Activated CD8-positive, alpha-beta memory T cell treated with anti-CD3 and anti-CD28 coated beads for 24 hours (primary cell): ENCODE results near the gene FBP1.
A peak's percentile ranks its signal among the peaks of the same experiment; 100 is the strongest.
"Not testable (repeated sequence)": the region's sequence is repeated elsewhere in the genome, so short reads cannot be mapped to it uniquely, and the experiment has no call there.

Experiments
- DNase-seq: peaks from one replicate; pipeline ENCODE4 v3.0.0-alpha.2; 2020

Gene FBP1

DNA sequence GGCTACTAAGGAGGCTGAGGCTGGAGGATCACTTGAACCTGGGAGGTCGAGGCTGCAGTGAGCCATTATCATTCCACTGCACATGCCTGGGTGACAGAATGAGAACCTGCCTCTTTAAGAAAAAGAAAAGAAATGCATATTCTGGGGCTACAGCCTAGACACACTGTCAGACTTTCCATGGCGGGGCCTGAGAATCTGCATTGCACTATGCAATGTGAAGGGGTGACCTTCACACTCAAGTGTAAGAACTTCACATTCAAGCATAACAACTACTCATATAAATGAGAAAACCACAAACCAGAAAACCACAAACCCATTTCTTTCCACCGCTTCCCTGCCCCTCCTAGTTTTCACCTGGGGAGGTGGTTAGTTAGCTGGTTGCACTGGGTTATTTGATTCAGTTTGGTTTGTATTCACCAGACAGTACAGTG lies 27.7 kb downstream of the FBP1 start:
- peak; percentile 78 for DNase-seq

DNA sequence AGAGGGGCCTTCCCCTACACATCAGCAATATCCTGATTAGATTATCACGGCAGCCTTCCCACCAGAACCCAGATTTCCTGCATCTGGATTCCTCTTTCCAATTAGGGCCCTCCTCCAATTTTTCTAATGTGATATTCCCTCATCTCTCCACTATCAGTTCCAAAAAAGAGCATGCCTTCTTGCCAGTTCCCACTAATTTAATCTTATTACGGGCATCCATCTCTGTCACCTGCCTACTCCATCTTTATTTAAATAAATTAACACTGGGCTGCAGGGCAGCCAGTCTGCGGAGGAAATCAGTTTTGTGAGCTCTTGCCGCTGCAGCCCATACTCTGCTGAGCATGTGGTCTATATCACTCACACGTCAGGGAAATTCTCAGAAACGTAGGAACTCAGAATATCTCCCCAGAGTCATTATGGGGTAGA lies 29.1 kb downstream of the FBP1 start:
- DNase-seq, result no peak

- DNase-seq, result no peak
Observed at GRCh38 chr9:94607423-94607691, 32.0 kb downstream of the FBP1 start.

DNA sequence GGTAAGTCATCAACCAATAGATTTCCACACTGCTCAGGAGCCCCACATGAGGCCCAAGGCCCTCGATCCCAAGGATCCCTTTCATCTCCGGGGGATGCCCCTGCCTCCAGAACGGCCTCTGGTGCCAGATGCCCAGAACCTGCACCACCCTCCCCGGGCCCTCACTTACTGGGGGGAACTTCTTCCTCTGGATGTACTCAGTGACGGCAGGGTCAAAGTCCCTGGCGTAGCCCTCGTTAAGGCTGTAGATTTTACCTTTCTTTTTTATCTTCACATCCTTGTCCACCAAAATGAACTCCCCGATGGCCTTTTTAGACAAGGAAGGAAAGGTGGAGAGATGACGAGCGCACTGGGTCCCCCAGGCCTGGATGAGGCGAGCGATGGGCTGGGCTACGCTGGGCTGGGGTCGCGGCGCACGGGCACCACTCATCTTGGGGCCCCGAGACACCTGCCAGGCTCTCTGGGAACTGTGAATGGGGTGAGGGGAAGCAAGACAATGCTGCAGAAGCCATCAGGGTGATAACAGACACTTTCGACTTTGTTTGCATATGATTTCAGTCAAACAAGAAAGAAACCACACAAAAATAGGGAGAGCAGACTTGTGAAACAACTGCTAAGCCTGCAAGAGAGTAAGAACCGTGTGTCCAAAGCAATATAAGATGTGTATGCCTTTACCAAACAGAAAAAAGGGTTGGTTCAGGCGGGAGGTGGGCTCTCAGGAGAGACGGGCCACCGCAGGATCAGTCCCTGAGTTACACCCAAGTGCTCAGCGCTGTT lies 32.5 kb downstream of the FBP1 start:
- DNase-seq, result no peak

- DNase-seq, result peak; percentile 85
Observed at GRCh38 chr9:94603259-94604160, 35.8 kb downstream of the FBP1 start.

GRCh38 chr9:94602666-94603065 lies 36.7 kb downstream of the FBP1 start:
- DNase-seq, result no peak

- DNase-seq, result no peak
Observed at GRCh38 chr9:94600715-94601114, 38.6 kb downstream of the FBP1 start.

DNA sequence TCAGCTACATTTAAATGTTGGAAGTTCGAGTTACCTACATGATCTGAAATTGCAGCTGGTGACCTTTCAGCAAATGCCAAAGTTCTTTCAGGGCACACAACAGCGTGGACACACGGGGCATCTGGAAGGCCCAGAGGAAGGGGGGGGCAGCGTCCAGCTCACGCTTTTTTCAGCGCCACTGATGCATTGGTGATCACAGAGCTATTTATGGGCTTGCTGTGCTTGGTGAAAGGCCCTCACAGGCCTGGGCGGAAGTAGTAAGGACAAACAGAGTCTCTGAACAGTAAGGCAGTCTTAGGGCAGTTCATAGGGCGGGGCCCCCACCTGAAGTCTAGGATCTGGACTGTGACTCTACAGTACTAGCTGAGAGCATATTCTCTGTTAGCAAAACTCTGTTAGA lies 39.1 kb downstream of the FBP1 start:
- no peak for DNase-seq

DNA sequence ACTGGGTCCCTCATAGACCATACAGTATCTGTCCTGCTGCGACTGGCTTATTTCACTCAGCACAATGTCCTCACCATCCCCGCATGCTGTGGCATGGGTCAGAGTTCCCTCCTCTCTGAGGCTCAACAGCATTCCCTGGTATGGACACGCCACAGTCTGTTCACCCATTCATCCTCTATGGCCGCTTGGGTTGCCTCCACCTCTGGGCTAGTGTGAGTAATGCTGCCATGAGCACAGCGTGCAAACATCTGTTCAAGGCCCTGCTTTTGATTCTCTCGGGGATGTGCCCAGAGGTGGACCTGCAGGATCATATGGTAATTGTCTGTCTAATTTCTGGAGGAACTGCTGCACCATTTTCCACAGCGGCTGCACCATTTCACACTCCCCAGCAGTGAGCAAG lies 40.2 kb downstream of the FBP1 start:
- DNase-seq, result no peak

DNA sequence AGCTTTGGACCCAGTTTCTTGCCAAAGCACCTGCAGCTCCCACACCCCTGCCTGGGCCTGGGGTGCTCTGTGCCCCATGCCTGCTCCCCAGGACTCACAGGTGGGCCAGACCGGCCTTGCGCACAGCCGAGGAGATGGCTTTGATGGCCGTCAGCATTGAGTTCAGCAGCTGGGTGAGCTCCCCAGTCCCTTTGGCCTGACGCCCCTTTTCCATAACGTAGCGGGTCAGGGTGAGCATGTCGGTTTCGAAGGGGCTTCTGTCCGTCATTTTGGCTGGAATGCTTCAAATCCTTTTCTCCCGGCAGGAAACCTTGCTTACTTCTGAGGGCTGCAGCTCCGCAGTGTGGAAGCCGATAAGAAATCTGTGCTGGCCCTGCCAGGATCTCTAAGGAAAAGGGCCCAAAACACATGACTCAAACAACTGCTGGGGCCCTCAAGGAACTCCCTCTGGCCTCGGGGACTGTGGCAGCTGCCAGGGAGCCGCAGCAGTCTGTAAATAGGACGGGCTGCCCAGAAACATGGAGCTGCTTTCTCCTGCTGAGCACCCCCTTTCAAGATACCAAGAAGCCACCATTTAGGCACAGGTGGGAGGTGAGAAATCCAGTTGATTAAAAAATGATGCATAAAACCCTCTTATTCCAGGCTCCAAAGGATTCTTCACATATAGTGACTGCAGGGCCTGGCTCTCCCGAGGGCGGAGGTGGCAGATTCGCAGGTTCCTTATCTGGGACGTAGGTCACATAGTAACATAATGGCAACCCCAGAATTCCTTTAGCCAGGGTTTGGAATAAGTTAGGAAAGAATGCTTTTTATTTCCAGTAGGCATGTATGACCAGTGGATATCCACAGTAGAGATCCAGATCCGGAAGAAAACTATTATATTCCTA lies 45.6 kb downstream of the FBP1 start, which contains the start of gene FBP2:
TSS of gene FBP2 (minus strand) at position 366 of the 887 bp plus-strand sequence. CDS start at position 268, 98 bp downstream.
- no peak for DNase-seq

GRCh38 chr9:94592683-94593082 lies 46.6 kb downstream of the FBP1 start:
- DNase-seq, result not testable (repeated sequence)

DNA sequence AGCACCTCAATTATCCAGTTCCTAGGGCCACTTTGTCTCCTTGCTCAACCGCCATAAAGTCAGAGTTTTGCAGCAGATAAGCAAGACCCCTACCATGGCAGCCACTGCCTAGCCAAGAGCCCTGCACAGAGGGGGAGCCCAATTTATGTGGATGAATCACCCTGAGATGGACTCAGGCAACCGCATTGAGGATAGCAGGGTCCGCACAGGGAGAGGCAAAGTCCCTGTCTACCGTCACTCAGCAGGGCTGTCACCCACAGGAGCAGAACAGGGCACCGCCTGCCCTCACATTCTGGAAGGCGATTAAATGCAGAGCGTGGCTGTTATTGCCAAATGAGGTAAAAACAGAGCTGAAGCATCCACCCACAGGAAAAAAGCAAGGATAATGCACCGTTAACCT lies 47.4 kb downstream of the FBP1 start:
- no peak for DNase-seq

DNA sequence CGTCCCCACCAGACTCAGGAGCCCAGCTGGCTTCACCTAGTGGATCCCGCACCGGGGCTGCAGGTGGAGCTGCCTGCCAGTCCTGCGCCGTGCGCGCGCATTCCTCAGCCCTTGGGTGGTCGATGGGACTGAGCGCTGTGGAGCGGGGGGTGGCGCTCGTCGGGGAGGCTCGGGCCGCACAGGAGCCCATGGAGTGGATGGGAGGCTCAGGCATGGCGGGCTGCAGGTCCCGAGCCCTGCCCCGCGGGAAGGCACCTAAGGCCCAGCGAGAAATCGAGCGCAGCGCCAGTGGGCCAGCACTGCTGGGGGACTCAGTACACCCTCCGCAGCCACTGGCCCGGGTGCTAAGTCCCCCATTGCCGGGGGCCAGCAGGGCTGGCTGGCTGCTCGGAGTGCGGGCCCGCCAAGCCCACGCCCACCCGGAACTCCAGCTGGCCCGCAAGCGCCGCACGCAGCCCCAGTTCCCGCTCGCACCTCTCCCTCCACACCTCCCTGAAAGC lies 48.2 kb downstream of the FBP1 start:
- DNase-seq, result not testable (repeated sequence)

DNA sequence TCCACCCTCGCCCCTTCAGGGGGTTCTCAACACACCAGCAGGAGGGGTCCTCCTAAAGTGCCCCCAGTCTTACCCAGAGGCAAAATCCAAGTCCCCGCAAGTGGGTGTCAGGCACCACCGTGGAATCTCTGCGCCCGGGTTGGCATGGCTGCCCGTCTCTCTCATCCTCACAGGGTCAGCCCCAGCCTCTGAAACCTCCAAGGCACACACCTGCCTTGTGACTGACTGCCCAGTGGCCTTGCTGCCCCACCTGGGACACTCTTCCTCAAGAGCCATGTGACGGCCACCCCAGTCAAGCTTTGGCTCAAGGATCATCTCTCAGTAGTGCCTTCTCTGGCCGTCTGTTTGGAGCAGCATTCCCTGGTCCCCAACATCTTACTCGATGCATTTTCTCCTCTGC lies 50.6 kb downstream of the FBP1 start:
- peak; percentile 42 for DNase-seq

DNA sequence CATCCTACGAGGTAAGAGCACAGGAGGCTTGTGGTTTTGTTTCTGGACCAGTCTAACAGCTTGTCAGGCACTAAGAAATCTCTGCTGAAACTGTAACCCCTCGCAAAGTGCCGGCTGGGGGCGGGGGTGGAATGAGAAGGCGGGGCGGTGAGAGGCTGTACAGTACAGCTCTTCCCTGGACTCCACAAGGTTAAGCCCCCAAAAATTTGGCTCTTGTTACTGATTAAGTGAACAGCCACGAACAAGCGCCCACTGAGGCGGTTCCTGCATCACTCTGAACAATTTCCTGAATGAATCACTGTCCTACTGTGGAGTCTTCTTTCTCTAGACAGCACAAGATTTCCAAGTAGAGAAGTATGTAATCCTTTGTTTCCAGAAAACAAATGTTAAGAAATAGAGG lies 52.5 kb downstream of the FBP1 start:
- DNase-seq, result peak; percentile 48

- no peak for DNase-seq
Observed at GRCh38 chr9:94586316-94586715, 53.0 kb downstream of the FBP1 start.

GRCh38 chr9:94584555-94584954 lies 54.8 kb downstream of the FBP1 start:
- DNase-seq, result no peak

- no peak for DNase-seq
Observed at GRCh38 chr9:94581728-94582127, 57.6 kb downstream of the FBP1 start.

- no peak for DNase-seq
Observed at GRCh38 chr9:94577571-94577970, 61.7 kb downstream of the FBP1 start.

DNA sequence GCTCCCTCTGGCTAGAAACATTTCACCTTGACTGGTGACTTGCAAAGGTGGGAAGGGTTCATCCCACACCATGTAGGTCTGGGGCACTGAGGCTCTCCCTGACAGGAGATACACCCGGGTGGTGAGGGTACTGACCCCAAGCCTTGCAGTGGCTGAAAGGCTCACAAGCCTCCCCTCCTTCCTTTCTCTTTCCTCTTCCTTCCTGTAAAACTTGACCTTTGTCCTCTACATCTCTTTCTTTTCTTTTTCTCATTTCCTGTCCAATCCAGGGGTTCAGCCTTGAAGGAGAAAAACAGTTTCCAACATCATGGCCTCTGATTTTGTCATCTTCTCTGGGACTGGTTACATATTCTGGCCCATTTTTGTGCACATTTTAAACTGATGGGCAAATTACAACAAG lies 62.3 kb downstream of the FBP1 start:
- no peak for DNase-seq

DNA sequence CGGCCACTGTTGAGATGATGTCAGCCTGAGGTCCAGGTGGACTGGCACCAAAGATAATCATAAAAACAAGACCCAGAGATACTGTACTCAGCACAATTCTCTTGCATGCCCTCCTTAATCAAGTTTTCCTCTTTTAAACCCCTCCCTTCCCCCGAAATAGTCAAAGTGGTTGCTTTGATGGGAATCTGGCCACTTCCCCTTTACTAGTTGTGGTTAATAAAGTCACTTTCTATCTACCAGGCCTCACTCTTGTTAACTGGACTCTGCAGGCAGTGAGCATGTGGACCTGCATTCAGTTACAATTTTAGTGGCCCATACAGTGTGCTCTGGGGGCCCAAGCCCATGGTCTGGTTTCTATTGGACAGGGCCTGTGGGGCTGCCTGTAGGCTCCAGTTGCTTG lies 63.2 kb downstream of the FBP1 start:
- DNase-seq, result no peak

DNA sequence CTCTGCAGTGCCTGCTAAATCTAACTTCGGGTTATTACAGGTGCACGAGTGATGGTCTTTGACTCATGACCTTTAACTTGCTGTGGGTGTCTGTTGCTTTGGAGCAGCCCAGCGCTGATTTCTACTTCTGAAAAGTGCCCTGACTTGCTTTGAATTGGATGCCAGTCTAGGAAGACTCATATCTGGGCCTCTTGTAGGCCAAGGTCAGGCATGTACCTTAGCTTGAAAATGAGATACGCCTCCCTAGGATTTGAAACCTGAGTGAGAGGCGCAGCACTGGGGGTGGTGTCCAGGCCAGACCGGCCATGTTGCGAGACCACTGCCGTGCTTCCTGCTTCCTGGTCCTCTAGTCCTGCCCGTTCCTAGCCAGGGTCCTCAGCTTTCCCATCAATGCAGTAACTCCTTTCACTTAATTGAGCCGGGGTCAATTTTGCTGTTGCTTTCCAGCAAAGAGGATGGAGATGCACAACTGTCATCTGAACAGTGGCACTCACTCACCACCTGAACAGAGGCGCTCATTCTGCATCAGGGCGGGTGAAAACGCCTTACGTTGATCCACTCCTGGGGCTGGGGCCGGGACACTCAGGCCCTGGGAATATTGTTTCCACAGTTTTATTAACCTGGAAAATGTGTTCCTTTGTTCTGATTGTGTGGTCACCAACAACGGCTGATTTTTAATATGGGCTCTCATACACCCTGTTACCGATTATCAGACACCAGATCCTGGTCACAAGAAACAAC lies 70.2 kb downstream of the FBP1 start:
- DNase-seq, result no peak
